A549 (cell line): ENCODE data around the gene CFL1. TPM values are rescaled to one million over a fixed set of nuclear protein-coding genes. Genes with fewer than 3 reads are reported as not detected.

Source experiments
- ATAC-seq, 2 experiments: fragments of 200-7000 bp in 1 of 2; fragments of >200 bp in 1 of 2; cut with Nextera tagmentation in 1 of 2; cut with Tn5 transposase in 1 of 2; 3 replicates each; pipeline versions ENCODE4 v1.8.0 to v1.9.1; 2018 to 2020; ENCODE audit warnings: mild to moderate bottlenecking in 1 of 2, moderate library complexity in 1 of 2
- CTCF ChIA-PET: fragments of 300-600 bp; sonication (Branson Sonifier 250); formaldehyde crosslinking; extraction: SDS; loops from one replicate; lab custom pipeline; 2021; ENCODE audit warnings: antibody characterized with exemption, inconsistent platforms; lab: Yijun Ruan, JAX
- POLR2A ChIA-PET: fragments of 350-600 bp; formaldehyde crosslinking; extraction: SDS; loops from one replicate; lab custom pipeline; 2021; ENCODE audit warnings: antibody characterized with exemption, inconsistent platforms; lab: Yijun Ruan, JAX
- DNase-seq, 2 experiments: peaks; one replicate each; pipeline versions ENCODE4 v3.0.0 to v3.0.0-alpha.2; 2011 to 2016; ENCODE audit warnings: low read depth in 1 of 2, low spot score in 1 of 2
- FAIRE-seq: peaks from 2 replicates; lab custom pipeline; 2011; peaks lifted over from hg19 to GRCh38; lab: Jason Lieb, UNC
- H3K27ac ChIP-seq, 2 experiments: fragments of >200 bp; sonication (Bioruptor Twin); formaldehyde crosslinking; 3 replicates each; pipeline ENCODE4 v1.5.1; 2016 to 2017
- H3K4me1 ChIP-seq: fragments of >200 bp; sonication (Bioruptor Twin); formaldehyde crosslinking; 3 replicates; pipeline ENCODE4 v1.6.1; 2016
- H3K4me2 ChIP-seq: fragments of >200 bp; sonication (Bioruptor Twin); formaldehyde crosslinking; 3 replicates; pipeline ENCODE4 v1.6.1; 2016
- H3K4me3 ChIP-seq: fragments of >200 bp; sonication (Bioruptor Twin); formaldehyde crosslinking; 3 replicates; pipeline ENCODE4 v1.5.1; 2016
- H3K9me3 ChIP-seq: fragments of >200 bp; sonication (Bioruptor Twin); formaldehyde crosslinking; 3 replicates; pipeline ENCODE4 v1.6.1; 2016
- BHLHE40 ChIP-seq: IDR thresholded peaks from 2 replicates; pipeline ENCODE4 v1.6.1; 2012; ENCODE audit warnings: low read depth, low read length, inconsistent platforms
- EHF ChIP-seq: fragments of 250-450 bp; sonication (Bioruptor Pico); IDR thresholded peaks from 2 replicates; pipeline ENCODE4 v1.5.0; 2020; ENCODE audit warnings: mild to moderate bottlenecking
- FOXS1 ChIP-seq: fragments of 250-450 bp; sonication (Bioruptor Pico); IDR thresholded peaks from 2 replicates; pipeline ENCODE4 v1.5.0; 2020; ENCODE audit warnings: mild to moderate bottlenecking, moderate library complexity
- HOXA7 ChIP-seq: fragments of 250-450 bp; sonication (Bioruptor Pico); IDR thresholded peaks from 2 replicates; pipeline ENCODE4 v1.5.0; 2020; ENCODE audit warnings: mild to moderate bottlenecking, moderate library complexity
- HOXB13 ChIP-seq: fragments of 250-450 bp; sonication (Bioruptor Pico); IDR thresholded peaks from 2 replicates; pipeline ENCODE4 v1.5.0; 2020; ENCODE audit warnings: low read depth, mild to moderate bottlenecking, moderate library complexity
- HOXB5 ChIP-seq: fragments of 250-450 bp; sonication (Bioruptor Pico); IDR thresholded peaks from 2 replicates; pipeline ENCODE4 v1.5.0; 2020; ENCODE audit warnings: mild to moderate bottlenecking, moderate library complexity
- JUNB ChIP-seq: fragments of >200 bp; sonication (Bioruptor Twin); formaldehyde crosslinking; IDR thresholded peaks from 2 replicates; pipeline ENCODE4 v1.6.1; 2016
- KDM5A ChIP-seq: fragments of 200-600 bp; sonication (generic); IDR thresholded peaks from 2 replicates; pipeline ENCODE4 v1.6.1; 2016; ENCODE audit warnings: antibody characterized with exemption, mild to moderate bottlenecking
- MAZ ChIP-seq: fragments of 150-350 bp; IDR thresholded peaks from 2 replicates; pipeline ENCODE4 v1.6.1; 2014; ENCODE audit warnings: antibody characterized with exemption, low read depth, low read length, borderline replicate concordance
- NPAS2 ChIP-seq: fragments of 250-450 bp; sonication (Bioruptor Pico); IDR thresholded peaks from 2 replicates; pipeline ENCODE4 v1.8.0; 2022; ENCODE audit warnings: mild to moderate bottlenecking, moderate library complexity, borderline replicate concordance
- NR3C1 ChIP-seq: fragments of >200 bp; sonication (Bioruptor Twin); formaldehyde crosslinking; IDR thresholded peaks from 3 replicates; pipeline ENCODE4 v1.6.1; 2017
- POLR2AphosphoS2 ChIP-seq: conservative IDR thresholded peaks from 2 replicates; pipeline ENCODE4 v1.6.1; 2012; ENCODE audit warnings: low read length, improper control_type of control experiment, inconsistent platforms
- RAD21 ChIP-seq, 2 experiments: fragments of >200 bp in 1 of 2; sonication (Bioruptor Twin) in 1 of 2; formaldehyde crosslinking in 1 of 2; IDR thresholded peaks in 1 of 2; conservative IDR thresholded peaks in 1 of 2; 2 replicates in 1 of 2; 3 replicates in 1 of 2; pipeline ENCODE4 v1.6.1; 2012 to 2018; ENCODE audit warnings: inconsistent platforms in 1 of 2
- RCOR1 ChIP-seq: fragments of 150-350 bp; IDR thresholded peaks from 2 replicates; pipeline ENCODE4 v1.6.1; 2014; ENCODE audit warnings: antibody characterized with exemption, low read length, low read depth
- SMC3 ChIP-seq: fragments of >200 bp; sonication (Bioruptor Twin); formaldehyde crosslinking; IDR thresholded peaks from 3 replicates; pipeline ENCODE4 v1.6.1; 2018; ENCODE audit warnings: inconsistent platforms
- ZC3H11A ChIP-seq: fragments of 450-650 bp; IDR thresholded peaks from 2 replicates; pipeline ENCODE4 v1.6.1; 2014; ENCODE audit warnings: antibody characterized with exemption, mild to moderate bottlenecking
- ZFP36 ChIP-seq: fragments of 450-650 bp; IDR thresholded peaks from 2 replicates; pipeline ENCODE4 v1.6.1; 2014; ENCODE audit warnings: borderline replicate concordance; ENCODE audit not compliant: partially characterized antibody
- ZNF302 ChIP-seq: fragments of 250-450 bp; sonication (Bioruptor Pico); IDR thresholded peaks from 2 replicates; pipeline ENCODE4 v1.9.0; 2021; ENCODE audit warnings: inconsistent platforms, mild to moderate bottlenecking, moderate library complexity
- WGBS: methylation state at CpG from one replicate; pipeline ENCODE4 v1.1.6; 2017; ENCODE audit errors: missing lambda C conversion rate; 5-methylcytosine and 5-hydroxymethylcytosine counted together
- polyA plus RNA-seq, 4 experiments: library from polyadenylated mRNA; depleted of rRNA in 3 of 4; stranded (reverse); fragments of >200 nt; fragmentation: RNase III in 1 of 4; extraction: RNeasy Plus Mini Kit Qiagen cat#74134 plus additional on column Dnase treatment in 1 of 4; gene quantifications; 2 replicates in 3 of 4; 3 replicates in 1 of 4; pipeline ENCODE4 v1.2.3, GENCODE V29; 2011 to 2017
- TF ChIP-seq, protein P1 (sequence below): fragments of >200 bp; sonication (Bioruptor Twin); formaldehyde crosslinking; IDR thresholded peaks from 3 replicates; pipeline ENCODE4 v1.5.1; 2016
- TF ChIP-seq, protein P2 (sequence below): fragments of 250-450 bp; sonication (Bioruptor Pico); IDR thresholded peaks from 2 replicates; pipeline ENCODE4 v1.5.0; 2020; ENCODE audit warnings: low read depth, mild to moderate bottlenecking, moderate library complexity
- TF ChIP-seq, protein P3 (sequence below): fragments of 450-650 bp; IDR thresholded peaks from 2 replicates; pipeline ENCODE4 v1.6.1; 2014; ENCODE audit warnings: antibody characterized with exemption
- TF ChIP-seq, protein P4 (sequence below): fragments of 150-350 bp; IDR thresholded peaks from 2 replicates; pipeline ENCODE4 v1.6.1; 2014; ENCODE audit warnings: low read depth, mild to moderate bottlenecking, low read length
- TF ChIP-seq, protein P5 (sequence below): fragments of >200 bp; sonication (Bioruptor Twin); formaldehyde crosslinking; IDR thresholded peaks from 3 replicates; pipeline ENCODE4 v1.6.1; 2016
- TF ChIP-seq, protein P6 (sequence below): fragments of >200 bp; sonication (Bioruptor Twin); formaldehyde crosslinking; IDR thresholded peaks from 2 replicates; pipeline ENCODE4 v1.6.1; 2016

Gene CFL1
- polyA plus RNA-seq, 2 of the 4 experiments (the other 2 are of a cell fraction) = 1,591 to 1,780 TPM

DNA sequence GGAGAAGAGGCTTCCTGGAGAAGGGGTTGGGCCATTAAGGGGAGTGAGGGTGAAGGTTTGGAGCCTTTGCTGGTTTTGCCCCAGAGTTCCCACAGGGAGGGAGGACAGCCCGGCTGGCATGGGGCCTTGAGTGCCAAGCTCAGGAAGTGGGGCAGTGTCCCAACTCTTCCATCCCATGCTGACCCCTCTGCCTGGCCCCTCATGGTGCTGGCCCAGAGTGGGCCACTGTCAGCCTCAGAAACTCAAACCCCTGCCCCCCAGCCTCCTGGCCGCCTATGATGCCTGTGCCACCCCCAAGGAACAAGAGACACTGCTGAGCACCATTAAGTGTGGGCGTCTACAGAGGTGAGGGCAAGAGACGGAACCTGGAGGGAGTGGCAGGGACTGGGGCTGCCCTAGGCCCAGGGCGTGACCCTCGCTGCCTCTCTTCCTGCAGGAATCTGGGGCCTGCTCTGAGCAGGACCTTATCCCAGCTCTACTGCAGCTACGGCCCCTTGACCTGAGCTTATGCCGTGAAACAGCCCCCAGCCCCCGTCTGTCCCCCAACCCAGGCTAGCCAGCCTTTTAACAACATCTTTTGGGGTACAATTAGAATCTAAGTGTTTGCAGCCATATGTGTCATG is 7.7 kb upstream of the CFL1 start:
- ATAC-seq = no peak

DNA sequence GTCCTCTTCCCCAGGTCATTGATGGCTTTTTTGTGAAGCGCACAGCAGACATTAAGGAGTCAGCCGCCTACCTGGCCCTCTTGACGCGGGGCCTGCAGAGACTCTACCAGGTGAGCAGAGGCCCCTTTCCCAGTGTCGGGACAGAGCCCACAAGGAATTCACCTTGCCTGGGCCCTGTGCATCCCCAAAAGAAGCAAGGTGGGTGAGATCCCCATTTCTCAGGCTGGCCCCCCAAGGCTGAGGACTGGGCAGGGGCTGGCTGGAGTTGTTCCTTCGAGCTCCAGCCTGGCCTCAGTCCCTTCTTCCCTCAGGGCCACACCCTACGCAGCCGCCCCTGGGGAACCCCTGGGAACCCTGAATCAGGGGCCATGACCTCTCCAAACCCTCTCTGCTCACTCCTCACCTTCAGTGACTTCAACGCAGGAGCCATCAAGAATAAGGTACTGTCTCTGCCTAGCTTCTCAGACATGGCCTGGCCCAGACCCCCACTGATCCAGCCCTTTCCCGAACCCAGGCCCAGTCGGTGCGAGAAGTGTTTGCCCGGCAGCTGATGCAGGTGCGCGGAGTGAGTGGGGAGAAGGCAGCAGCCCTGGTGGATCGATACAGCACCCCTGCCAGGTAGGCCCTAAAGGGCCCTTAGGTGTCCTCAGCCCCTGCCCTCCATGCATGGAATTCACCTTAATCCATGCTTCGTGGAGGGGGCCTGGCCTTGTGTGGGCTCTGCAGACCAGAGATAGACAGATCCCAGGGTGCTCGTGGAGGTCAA is 6.9 kb upstream of the CFL1 start:
- FAIRE-seq (no peak), DNase-seq (no peak)
- WGBS = 92% methylated on average over 17 of the region's 18 CpGs
- H3K27ac ChIP-seq = no peak overlapping the region
- no peak overlapping the region for H3K4me2 ChIP-seq
- CTCF ChIA-PET = interaction anchor here (7.6 kb wide), 1 partner anchor 22 kb away, joined by 195 read pairs; the partner anchor contains the start of genes CCDC85B and FIBP
- TF ChIP-seq, protein P1, sequence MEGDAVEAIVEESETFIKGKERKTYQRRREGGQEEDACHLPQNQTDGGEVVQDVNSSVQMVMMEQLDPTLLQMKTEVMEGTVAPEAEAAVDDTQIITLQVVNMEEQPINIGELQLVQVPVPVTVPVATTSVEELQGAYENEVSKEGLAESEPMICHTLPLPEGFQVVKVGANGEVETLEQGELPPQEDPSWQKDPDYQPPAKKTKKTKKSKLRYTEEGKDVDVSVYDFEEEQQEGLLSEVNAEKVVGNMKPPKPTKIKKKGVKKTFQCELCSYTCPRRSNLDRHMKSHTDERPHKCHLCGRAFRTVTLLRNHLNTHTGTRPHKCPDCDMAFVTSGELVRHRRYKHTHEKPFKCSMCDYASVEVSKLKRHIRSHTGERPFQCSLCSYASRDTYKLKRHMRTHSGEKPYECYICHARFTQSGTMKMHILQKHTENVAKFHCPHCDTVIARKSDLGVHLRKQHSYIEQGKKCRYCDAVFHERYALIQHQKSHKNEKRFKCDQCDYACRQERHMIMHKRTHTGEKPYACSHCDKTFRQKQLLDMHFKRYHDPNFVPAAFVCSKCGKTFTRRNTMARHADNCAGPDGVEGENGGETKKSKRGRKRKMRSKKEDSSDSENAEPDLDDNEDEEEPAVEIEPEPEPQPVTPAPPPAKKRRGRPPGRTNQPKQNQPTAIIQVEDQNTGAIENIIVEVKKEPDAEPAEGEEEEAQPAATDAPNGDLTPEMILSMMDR = no peak
- TF ChIP-seq EHF (CRISPR knock-in tag) (no peak), JUNB (no peak), NR3C1 (no peak), MAZ (no peak), ZNF302 (CRISPR knock-in tag) (no peak), BHLHE40 (no peak), NPAS2 (CRISPR knock-in tag) (no peak), POLR2AphosphoS2 (no peak), HOXB13 (CRISPR knock-in tag) (no peak), ZC3H11A (no peak), HOXB5 (CRISPR knock-in tag) (no peak), RCOR1 (no peak), ZFP36 (no peak), HOXA7 (CRISPR knock-in tag) (no peak)
- TF ChIP-seq, protein P2, sequence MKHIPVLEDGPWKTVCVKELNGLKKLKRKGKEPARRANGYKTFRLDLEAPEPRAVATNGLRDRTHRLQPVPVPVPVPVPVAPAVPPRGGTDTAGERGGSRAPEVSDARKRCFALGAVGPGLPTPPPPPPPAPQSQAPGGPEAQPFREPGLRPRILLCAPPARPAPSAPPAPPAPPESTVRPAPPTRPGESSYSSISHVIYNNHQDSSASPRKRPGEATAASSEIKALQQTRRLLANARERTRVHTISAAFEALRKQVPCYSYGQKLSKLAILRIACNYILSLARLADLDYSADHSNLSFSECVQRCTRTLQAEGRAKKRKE (CRISPR knock-in tag) = no peak
- TF ChIP-seq, all 56 proteins: peak for 0
- POLR2A ChIA-PET = no interaction called here
- ATAC-seq = no peak
- Histone ChIP-seq H3K9me3 (no peaks in the 10 kb centered on the region), H3K4me3 (no peak overlapping the region), H3K4me1 (peaks cover 10% of the 10 kb centered on the region)

More for the DNA sequence above, 7.7 kb upstream of the CFL1 start:
- FAIRE-seq (no peak), DNase-seq (no peak)
- Histone ChIP-seq H3K4me3 (no peak overlapping the region), H3K4me2 (no peak overlapping the region), H3K4me1 (peaks cover 10% of the 10 kb centered on the region), H3K27ac (no peak overlapping the region), H3K9me3 (no peaks in the 10 kb centered on the region)
- ChIA-PET CTCF (interaction anchor here (1.3 to 1.9 kb wide), 5 partner anchors 14 to 154 kb away, joined by 4 to 15 read pairs (median 5); partner anchors contain the start of genes CCDC85B, FIBP and KAT5), POLR2A (interaction anchor here (0.5 kb wide), 1 partner anchor 22 kb away, joined by 4 read pairs; the partner anchor contains the start of gene FIBP)
- WGBS = 90% methylated on average over 9 of the region's 9 CpGs
- no peak for TF ChIP-seq KDM5A
- TF ChIP-seq RAD21 (conservative IDR thresholded peaks at IDR 0.05 in 1 of 2, IDR thresholded peaks at IDR 0.05 in 1 of 2) = no peak
- TF ChIP-seq HOXB5 (CRISPR knock-in tag) = no peak
- TF ChIP-seq ZC3H11A = no peak
- no peak for TF ChIP-seq FOXS1 (CRISPR knock-in tag)
- TF ChIP-seq, protein P3, sequence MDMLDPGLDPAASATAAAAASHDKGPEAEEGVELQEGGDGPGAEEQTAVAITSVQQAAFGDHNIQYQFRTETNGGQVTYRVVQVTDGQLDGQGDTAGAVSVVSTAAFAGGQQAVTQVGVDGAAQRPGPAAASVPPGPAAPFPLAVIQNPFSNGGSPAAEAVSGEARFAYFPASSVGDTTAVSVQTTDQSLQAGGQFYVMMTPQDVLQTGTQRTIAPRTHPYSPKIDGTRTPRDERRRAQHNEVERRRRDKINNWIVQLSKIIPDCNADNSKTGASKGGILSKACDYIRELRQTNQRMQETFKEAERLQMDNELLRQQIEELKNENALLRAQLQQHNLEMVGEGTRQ = no peak
- TF ChIP-seq SMC3 = no peak
- TF ChIP-seq, protein P4, sequence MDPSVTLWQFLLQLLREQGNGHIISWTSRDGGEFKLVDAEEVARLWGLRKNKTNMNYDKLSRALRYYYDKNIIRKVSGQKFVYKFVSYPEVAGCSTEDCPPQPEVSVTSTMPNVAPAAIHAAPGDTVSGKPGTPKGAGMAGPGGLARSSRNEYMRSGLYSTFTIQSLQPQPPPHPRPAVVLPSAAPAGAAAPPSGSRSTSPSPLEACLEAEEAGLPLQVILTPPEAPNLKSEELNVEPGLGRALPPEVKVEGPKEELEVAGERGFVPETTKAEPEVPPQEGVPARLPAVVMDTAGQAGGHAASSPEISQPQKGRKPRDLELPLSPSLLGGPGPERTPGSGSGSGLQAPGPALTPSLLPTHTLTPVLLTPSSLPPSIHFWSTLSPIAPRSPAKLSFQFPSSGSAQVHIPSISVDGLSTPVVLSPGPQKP = no peak
- no peak for TF ChIP-seq HOXA7 (CRISPR knock-in tag)
- TF ChIP-seq, protein P5, sequence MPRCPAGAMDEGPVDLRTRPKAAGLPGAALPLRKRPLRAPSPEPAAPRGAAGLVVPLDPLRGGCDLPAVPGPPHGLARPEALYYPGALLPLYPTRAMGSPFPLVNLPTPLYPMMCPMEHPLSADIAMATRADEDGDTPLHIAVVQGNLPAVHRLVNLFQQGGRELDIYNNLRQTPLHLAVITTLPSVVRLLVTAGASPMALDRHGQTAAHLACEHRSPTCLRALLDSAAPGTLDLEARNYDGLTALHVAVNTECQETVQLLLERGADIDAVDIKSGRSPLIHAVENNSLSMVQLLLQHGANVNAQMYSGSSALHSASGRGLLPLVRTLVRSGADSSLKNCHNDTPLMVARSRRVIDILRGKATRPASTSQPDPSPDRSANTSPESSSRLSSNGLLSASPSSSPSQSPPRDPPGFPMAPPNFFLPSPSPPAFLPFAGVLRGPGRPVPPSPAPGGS = no peak
- TF ChIP-seq, protein P6, sequence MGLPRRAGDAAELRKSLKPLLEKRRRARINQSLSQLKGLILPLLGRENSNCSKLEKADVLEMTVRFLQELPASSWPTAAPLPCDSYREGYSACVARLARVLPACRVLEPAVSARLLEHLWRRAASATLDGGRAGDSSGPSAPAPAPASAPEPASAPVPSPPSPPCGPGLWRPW = no peak
